A673 (cell line): ENCODE results near the gene FMO2. TPM values are rescaled to one million over a fixed set of nuclear protein-coding genes. Genes with fewer than 3 reads are reported as not detected.

ENCODE experiments used
- BruUV-seq: library from RNA; stranded (reverse); fragments of 400-500 nt; replicated peaks from 2 replicates; lab custom pipeline; 2021; lab: Mats Ljungman, UMichigan
- CTCF ChIA-PET: fragments of 300-600 bp; sonication (Branson Sonifier 250); formaldehyde crosslinking; loops from one replicate; lab custom pipeline; 2022; ENCODE audit warnings: antibody characterized with exemption; lab: Charles Lee
- POLR2A ChIA-PET: fragments of 300-600 bp; sonication (Branson Sonifier 250); formaldehyde crosslinking; loops from one replicate; lab custom pipeline; 2022; ENCODE audit warnings: antibody characterized with exemption; ENCODE audit not compliant: low non-redundant PET; lab: Charles Lee
- DNase-seq: peaks from one replicate; pipeline ENCODE4 v3.0.0-alpha.2; 2015; ENCODE audit warnings: low spot score
- H3K27ac ChIP-seq: fragments of 200-600 bp; sonication (generic); 2 replicates; pipeline ENCODE4 v1.5.1; 2016; ENCODE audit warnings: mixed run types, low read depth, mild to moderate bottlenecking, mixed read lengths, antibody characterized with exemption, low read length; ENCODE audit not compliant: poor library complexity, severe bottlenecking
- H3K27me3 ChIP-seq: fragments of 200-600 bp; sonication (generic); replicated peaks from 2 replicates; pipeline ENCODE4 v1.6.1; 2017; ENCODE audit warnings: mixed run types, low read depth, mild to moderate bottlenecking, mixed read lengths, antibody characterized with exemption, low read length; ENCODE audit not compliant: insufficient read depth, poor library complexity
- H3K36me3 ChIP-seq: fragments of 200-600 bp; sonication (generic); 2 replicates; pipeline ENCODE4 v1.6.1; 2016; ENCODE audit warnings: mixed run types, mild to moderate bottlenecking, mixed read lengths, antibody characterized with exemption, low read length; ENCODE audit not compliant: insufficient read depth, poor library complexity, severe bottlenecking
- H3K4me1 ChIP-seq: fragments of 200-600 bp; sonication (generic); 2 replicates; pipeline ENCODE4 v1.6.1; 2017; ENCODE audit warnings: mixed run types, mild to moderate bottlenecking, mixed read lengths, antibody characterized with exemption, low read length; ENCODE audit not compliant: insufficient read depth, poor library complexity, severe bottlenecking
- H3K4me3 ChIP-seq: fragments of 200-600 bp; sonication (generic); 2 replicates; pipeline ENCODE4 v1.5.1; 2016; ENCODE audit warnings: low read depth, mixed run types, mild to moderate bottlenecking, mixed read lengths, low read length; ENCODE audit not compliant: poor library complexity, severe bottlenecking
- H3K9me3 ChIP-seq: fragments of 200-600 bp; sonication (generic); 2 replicates; pipeline ENCODE4 v1.6.1; 2016; ENCODE audit warnings: mixed run types, low read depth, mild to moderate bottlenecking, mixed read lengths, antibody characterized with exemption, low read length; ENCODE audit not compliant: poor library complexity, severe bottlenecking
- EZH2 ChIP-seq: fragments of 200-600 bp; sonication (generic); IDR thresholded peaks from 2 replicates; pipeline ENCODE4 v1.6.1; 2017; ENCODE audit warnings: borderline replicate concordance, low read depth, mild to moderate bottlenecking, mixed read lengths, antibody characterized with exemption, low read length; ENCODE audit not compliant: poor library complexity, severe bottlenecking
- intact Hi-C: fragments of 100-400 bp; cut with micrococcal nuclease; formaldehyde crosslinking; loops from one replicate; pipeline ENCODE4 v1.10.0; 2022; ENCODE audit not compliant: unreplicated experiment
- total RNA-seq: library from RNA; stranded (reverse); gene quantifications from 2 replicates; pipeline ENCODE4 v1.2.3, GENCODE V29; 2021
- TF ChIP-seq, protein P1 (sequence below): fragments of 300-800, 200-600 bp; sonication (generic); conservative IDR thresholded peaks from 2 replicates; pipeline ENCODE4 v1.5.1; 2017; ENCODE audit warnings: low read depth, mild to moderate bottlenecking, antibody characterized with exemption, low read length, moderate library complexity, mixed read lengths

Gene FMO2
- total RNA-seq, 1 experiment from 2014 or later, result not detected

DNA sequence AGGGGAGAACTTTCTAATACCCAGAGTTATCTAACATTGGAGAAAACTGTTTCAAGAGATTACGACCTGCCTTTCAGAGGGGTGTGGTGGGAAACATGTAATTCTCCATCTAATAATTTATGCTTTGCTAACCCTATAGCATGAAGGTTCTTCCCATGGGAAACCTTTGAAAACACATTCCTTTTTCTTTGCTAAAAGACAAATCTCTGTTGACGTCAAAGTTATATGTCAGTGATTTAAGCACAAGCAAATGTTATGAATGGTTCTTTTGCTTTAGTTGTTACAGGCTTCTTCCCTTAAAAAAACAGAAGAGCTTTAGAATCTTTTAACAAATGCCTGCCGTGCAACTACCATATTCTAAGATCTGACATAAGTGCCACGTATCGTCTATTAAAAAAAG lies 19.2 kb downstream of the FMO2 start:
- ChIA-PET CTCF (no interaction called here), POLR2A (no interaction called here)
- H3K4me1 ChIP-seq, result no peaks in the 10 kb centered on the region
- no peaks in the 10 kb centered on the region for H3K9me3 ChIP-seq
- TF ChIP-seq, protein P1, sequence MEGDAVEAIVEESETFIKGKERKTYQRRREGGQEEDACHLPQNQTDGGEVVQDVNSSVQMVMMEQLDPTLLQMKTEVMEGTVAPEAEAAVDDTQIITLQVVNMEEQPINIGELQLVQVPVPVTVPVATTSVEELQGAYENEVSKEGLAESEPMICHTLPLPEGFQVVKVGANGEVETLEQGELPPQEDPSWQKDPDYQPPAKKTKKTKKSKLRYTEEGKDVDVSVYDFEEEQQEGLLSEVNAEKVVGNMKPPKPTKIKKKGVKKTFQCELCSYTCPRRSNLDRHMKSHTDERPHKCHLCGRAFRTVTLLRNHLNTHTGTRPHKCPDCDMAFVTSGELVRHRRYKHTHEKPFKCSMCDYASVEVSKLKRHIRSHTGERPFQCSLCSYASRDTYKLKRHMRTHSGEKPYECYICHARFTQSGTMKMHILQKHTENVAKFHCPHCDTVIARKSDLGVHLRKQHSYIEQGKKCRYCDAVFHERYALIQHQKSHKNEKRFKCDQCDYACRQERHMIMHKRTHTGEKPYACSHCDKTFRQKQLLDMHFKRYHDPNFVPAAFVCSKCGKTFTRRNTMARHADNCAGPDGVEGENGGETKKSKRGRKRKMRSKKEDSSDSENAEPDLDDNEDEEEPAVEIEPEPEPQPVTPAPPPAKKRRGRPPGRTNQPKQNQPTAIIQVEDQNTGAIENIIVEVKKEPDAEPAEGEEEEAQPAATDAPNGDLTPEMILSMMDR, result no peak
- TF ChIP-seq EZH2, result no peak
- intact Hi-C loops, result no loop called here
- H3K36me3 ChIP-seq, result no peaks in the 10 kb centered on the region
- no peak overlapping the region for H3K27ac ChIP-seq
- DNase-seq, result no peak
- H3K4me3 ChIP-seq, result no peak overlapping the region
- no TSS peak for BruUV-seq
- H3K27me3 ChIP-seq, result no peaks in the 10 kb centered on the region

DNA sequence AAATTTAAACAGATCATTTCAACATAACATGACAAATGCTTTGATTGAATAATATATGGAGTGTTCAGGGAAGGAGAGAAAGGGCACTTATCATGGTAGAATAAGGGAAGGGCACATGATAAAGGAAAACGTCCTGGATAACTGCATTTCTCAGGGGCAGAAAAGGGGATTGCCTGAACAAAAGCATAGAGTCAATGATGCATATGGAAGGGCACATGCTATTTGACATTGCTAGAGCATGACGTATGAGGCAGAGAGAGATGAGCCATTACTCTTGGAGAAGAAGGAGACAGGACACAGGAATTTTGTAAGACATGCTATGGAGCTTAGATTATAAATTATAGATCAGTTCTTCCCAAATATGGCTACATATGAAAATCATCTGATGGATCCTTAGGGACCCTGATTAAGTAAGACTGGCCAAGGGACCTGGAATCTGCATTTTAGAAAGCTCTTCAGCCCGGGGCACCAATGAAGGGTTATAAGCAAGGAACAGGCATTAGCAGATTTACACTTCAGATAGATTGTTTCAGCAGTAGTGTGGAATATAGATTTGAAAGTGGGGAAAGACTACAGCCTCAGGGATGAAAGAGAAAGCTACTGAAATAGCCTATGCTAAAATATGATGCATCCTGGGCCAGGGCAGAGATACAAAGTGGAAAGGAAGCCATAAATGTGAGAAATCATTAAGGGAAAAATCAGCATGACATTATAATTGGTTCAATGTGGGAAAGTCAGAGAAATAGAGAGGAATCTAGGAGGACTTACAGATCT lies 21.3 kb downstream of the FMO2 start:
- Histone ChIP-seq H3K9me3 (no peaks in the 10 kb centered on the region), H3K4me1 (no peaks in the 10 kb centered on the region), H3K27ac (no peak overlapping the region), H3K4me3 (no peak overlapping the region), H3K27me3 (no peaks in the 10 kb centered on the region), H3K36me3 (no peaks in the 10 kb centered on the region)
- DNase-seq, result no peak
- TF ChIP-seq, protein P1, result no peak
- TF ChIP-seq EZH2, result no peak
- POLR2A ChIA-PET, result no interaction called here
- intact Hi-C loops, result no loop called here
- CTCF ChIA-PET, result no interaction called here
- no TSS peak for BruUV-seq

DNA sequence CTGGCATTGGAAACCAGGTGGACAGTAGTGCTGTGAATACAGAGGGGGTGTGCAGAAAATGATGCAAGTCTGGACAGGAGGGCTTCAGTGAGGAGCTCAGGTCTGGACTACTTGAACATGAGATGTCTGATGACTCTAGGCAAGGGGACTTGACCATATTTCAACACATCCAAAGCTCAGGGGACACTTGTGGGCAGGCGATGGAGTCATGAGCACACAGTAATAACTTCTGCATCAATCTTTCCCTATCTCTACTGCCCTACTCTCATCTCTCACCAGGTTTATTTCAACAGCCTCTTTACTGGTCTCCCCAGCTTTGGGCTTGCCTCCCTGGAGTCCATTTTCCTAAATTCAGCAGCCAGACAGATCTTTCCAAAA lies 21.9 kb downstream of the FMO2 start:
- no peak for DNase-seq
- no peaks in the 10 kb centered on the region for H3K27me3 ChIP-seq
- intact Hi-C loops, result no loop called here
- H3K9me3 ChIP-seq, result no peaks in the 10 kb centered on the region
- TF ChIP-seq, protein P1, result no peak
- no peak for TF ChIP-seq EZH2
- ChIA-PET POLR2A (no interaction called here), CTCF (no interaction called here)
- no peak overlapping the region for H3K4me3 ChIP-seq
- no peaks in the 10 kb centered on the region for H3K4me1 ChIP-seq
- BruUV-seq, result no TSS peak
- H3K27ac ChIP-seq, result no peak overlapping the region
- no peaks in the 10 kb centered on the region for H3K36me3 ChIP-seq
